Left ventricle myocardium superior (tissue), 1 donor: ENCODE measurements around the gene CYP2W1. TPM values are rescaled to one million over a fixed set of nuclear protein-coding genes. Genes with fewer than 3 reads are reported as not detected.
"Not testable (repeated sequence)": the region's sequence is repeated elsewhere in the genome, so short reads cannot be mapped to it uniquely, and the experiment has no call there.

Experiments
- ATAC-seq: fragments of 200-7000 bp; cut with Tn5 transposase; one replicate; pipeline ENCODE4 v1.9.1; 2020; ENCODE audit warnings: mild to moderate bottlenecking, moderate library complexity
- DNase-seq: peaks from one replicate; pipeline ENCODE4 v3.0.0-alpha.2; 2020
- intact Hi-C: fragments of 100-400 bp; cut with micrococcal nuclease; formaldehyde crosslinking; loops from one replicate; pipeline ENCODE4 v1.11.0; 2022
- long read RNA-seq: library from polyadenylated mRNA; unstranded; transcript quantifications from one replicate; pipeline ENCODE4 v2.0.0, GENCODE V29; 2021
- total RNA-seq: library from RNA; stranded (reverse); fragmentation: NEBNext Ultra II Directional; extraction: Animal tissue kit (Norgen Biotek cat#: 25700); gene quantifications from one replicate; pipeline ENCODE4 v1.2.1, GENCODE V29; 2021
- donor health status: DM: no; HTN: yes; CAD: no; lungs with severe emphysema.

Gene CYP2W1
- total RNA-seq, result not detected
- long read RNA-seq, result 0 reads

GRCh38 chr7:983004-983615, at the start of gene CYP2W1:
Gene CYP2W1 (plus strand): TSS chr7:983181. CDS start chr7:983212, 31 bp downstream.
- ATAC-seq (no peak), DNase-seq (no peak)
- intact Hi-C loops, result no loop called here

GRCh38 chr7:934469-935163, 48.4 kb upstream of the CYP2W1 start:
- DNase-seq (peak; percentile 19), ATAC-seq (no peak)
- intact Hi-C loops, result no loop called here

GRCh38 chr7:935164-935873, 47.7 kb upstream of the CYP2W1 start:
- intact Hi-C loops, result no loop called here
- DNase-seq, result peak; percentile 16

GRCh38 chr7:935874-936385, 47.1 kb upstream of the CYP2W1 start:
- DNase-seq (peak; percentile 22), ATAC-seq (no peak)
- intact Hi-C loops, result no loop called here

More at GRCh38 chr7:935164-935873, 47.7 kb upstream of the CYP2W1 start:
- no peak for ATAC-seq

- ATAC-seq (no peak), DNase-seq (peak; percentile 14)
- intact Hi-C loops, result no loop called here
Measured at GRCh38 chr7:936386-937054, 46.5 kb upstream of the CYP2W1 start.

GRCh38 chr7:937856-938484, 45.0 kb upstream of the CYP2W1 start:
- ATAC-seq (no peak), DNase-seq (peak; percentile 2)
- intact Hi-C loops, result no loop called here

- ATAC-seq, result no peak
- intact Hi-C loops, result no loop called here
- DNase-seq, result peak; percentile 7
Measured at GRCh38 chr7:938546-939185, 44.3 kb upstream of the CYP2W1 start.

- no peak for DNase-seq
Measured at GRCh38 chr7:939843-940242, 43.1 kb upstream of the CYP2W1 start.

GRCh38 chr7:940599-941408, 42.2 kb upstream of the CYP2W1 start:
- ATAC-seq, result no peak
- DNase-seq, result no peak
- intact Hi-C loops, result no loop called here

More at GRCh38 chr7:939843-940242, 43.1 kb upstream of the CYP2W1 start:
- no peak for ATAC-seq
- intact Hi-C loops, result no loop called here

GRCh38 chr7:943793-944192, 39.2 kb upstream of the CYP2W1 start:
- intact Hi-C loops, ATAC-seq: not testable (repeated sequence)

GRCh38 chr7:944744-945143, 38.2 kb upstream of the CYP2W1 start:
- DNase-seq (no peak), ATAC-seq (no peak)
- intact Hi-C loops, result no loop called here

More at GRCh38 chr7:943793-944192, 39.2 kb upstream of the CYP2W1 start:
- peak; percentile 4 for DNase-seq

GRCh38 chr7:945147-945555, 37.8 kb upstream of the CYP2W1 start:
- DNase-seq, result peak; percentile 20
- ATAC-seq, result no peak
- intact Hi-C loops, result no loop called here

- ATAC-seq (peak; percentile 30), DNase-seq (peak; percentile 23)
- intact Hi-C loops, result no loop called here
Measured at GRCh38 chr7:945556-946255, 37.3 kb upstream of the CYP2W1 start.

GRCh38 chr7:946256-946996, 36.6 kb upstream of the CYP2W1 start:
- ATAC-seq (no peak), DNase-seq (peak; percentile 9)
- intact Hi-C loops, result no loop called here

- ATAC-seq, result no peak
- intact Hi-C loops, result no loop called here
Measured at GRCh38 chr7:947391-948210, 35.4 kb upstream of the CYP2W1 start.

More at GRCh38 chr7:947391-948210, 35.4 kb upstream of the CYP2W1 start:
- DNase-seq, result peak; percentile 21
